GM18868 (cell line): Measurements from ENCODE around the gene TMEM39A.

ENCODE experiments used
- ATAC-seq: cut with Tn5 transposase; IDR thresholded peaks from one replicate; pipeline ENCODE4 v1.9.1; 2021; ENCODE audit warnings: mild to moderate bottlenecking, moderate library complexity; ENCODE audit not compliant: unreplicated experiment

Gene TMEM39A, protein sequence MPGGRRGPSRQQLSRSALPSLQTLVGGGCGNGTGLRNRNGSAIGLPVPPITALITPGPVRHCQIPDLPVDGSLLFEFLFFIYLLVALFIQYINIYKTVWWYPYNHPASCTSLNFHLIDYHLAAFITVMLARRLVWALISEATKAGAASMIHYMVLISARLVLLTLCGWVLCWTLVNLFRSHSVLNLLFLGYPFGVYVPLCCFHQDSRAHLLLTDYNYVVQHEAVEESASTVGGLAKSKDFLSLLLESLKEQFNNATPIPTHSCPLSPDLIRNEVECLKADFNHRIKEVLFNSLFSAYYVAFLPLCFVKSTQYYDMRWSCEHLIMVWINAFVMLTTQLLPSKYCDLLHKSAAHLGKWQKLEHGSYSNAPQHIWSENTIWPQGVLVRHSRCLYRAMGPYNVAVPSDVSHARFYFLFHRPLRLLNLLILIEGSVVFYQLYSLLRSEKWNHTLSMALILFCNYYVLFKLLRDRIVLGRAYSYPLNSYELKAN

DNA sequence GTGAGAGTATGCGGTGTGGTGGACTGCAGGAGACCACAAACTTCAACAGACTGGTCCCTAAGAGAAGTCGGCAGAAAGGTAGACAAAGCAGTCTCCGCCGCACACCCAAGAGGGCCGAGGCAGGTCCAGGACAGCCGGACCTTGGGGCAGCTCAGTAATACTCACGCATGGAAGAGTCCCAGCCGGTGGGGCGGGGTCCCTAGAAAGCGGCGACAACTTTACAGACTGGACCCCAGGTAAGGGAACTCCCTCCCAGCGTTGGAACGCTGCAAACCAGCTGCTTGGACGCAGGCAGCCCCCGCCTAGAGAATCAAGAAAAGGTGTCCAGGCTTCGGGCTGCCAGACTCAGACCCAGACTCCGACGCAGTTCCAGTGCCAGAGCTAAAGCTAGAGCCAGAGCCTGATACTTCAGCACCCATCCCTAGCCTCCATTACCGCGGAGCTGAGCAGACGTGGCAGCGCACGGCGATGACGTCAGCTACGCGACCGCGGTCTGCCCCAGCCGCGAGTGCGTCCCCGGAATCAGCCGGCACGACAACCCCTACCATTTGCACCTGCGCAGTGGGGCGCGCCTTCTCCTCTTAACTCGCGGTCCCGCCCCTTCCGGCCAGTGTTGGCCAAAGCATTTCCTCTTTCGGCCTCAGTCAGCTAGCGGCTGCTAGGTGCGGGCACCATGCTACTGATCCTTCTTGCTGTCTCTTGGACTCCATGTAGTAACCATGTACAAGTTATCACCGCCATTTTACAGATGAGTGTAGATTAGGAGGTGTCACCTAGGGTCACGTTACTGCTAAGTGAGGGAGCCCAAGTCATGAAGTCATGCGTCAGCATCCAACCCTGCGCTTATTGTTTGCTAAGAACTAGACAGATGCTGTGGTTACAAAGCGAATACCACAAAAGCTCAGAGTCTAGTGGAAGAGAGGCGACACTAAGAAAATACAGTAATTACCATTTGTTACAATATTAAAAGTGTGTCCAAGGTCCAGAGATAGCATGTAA lies at the start of gene TMEM39A:
TMEM39A (minus strand) TSS at position 445 of the 999 bp plus-strand sequence. CDS start 1,541 bp downstream, outside the sequence.
- peak; percentile 94 for ATAC-seq

DNA sequence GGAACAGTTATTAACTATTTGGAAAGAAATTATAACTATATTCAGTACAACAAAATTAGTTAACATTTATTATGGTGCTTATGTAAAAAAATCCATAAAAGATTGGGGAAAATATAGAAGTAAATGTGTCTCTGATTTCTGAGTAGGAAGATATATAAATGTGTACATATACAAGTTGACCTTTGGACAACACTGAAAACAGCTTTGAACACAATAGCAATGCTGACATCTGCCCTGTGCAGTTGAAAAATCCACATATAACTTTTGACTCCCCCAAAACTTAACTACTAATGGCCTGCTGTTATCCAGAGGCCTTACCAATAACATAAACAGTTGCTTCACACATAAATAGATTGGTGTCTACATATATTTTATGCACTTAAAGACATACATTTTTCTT lies 47.3 kb upstream of the TMEM39A start:
- ATAC-seq = no peak

DNA sequence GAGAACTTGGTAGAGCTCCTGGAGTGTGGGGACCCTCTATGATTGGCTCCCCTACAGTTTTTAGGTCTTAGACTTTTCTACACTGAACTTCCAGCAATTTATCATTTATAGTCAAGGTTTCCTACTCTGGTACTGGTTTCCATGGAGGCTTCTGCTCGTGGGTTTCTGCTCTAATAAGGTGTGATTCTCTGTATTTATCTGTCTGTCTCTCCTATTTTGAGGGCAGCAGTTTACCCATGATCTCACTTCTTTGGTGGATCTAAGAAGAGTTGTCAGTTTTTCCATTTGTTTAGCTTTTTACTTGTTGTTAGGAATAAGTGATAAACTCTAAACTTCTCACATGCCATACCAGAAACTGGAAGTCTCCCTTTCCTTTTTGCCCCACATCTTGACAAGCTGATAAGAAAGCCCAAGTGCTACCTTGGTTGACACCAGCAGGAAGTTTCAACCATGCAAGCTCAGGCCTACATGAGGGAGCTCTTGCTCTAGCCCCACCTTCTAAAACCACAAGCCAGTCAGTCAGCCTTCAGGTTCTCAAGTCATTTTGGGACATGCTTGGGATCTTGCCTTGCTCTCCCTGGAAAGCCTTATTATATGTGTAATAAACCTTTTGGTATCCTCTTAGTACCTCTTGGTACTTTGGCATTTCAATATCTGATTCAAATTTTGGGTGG lies 44.9 kb upstream of the TMEM39A start:
- peak; percentile 70 for ATAC-seq

DNA sequence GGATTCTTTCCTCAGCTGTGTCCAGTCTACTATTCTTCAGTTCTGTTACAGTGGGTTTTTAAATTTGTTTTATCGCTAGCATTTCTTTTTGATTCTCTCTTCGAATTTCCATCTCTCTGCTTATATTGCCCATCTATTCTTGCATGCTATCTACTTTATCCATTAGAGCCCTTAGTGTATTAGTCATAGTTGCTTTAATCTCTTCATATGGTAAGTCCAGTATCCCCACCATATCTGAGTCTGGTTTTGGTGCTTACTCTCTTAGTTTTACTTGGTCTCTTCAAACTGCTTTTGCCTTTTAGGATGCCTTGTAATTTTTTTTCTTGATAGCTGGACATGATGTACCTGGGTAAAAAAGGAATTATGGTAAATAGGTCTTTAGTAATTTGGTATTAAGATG lies 44.0 kb upstream of the TMEM39A start:
- no peak for ATAC-seq

DNA sequence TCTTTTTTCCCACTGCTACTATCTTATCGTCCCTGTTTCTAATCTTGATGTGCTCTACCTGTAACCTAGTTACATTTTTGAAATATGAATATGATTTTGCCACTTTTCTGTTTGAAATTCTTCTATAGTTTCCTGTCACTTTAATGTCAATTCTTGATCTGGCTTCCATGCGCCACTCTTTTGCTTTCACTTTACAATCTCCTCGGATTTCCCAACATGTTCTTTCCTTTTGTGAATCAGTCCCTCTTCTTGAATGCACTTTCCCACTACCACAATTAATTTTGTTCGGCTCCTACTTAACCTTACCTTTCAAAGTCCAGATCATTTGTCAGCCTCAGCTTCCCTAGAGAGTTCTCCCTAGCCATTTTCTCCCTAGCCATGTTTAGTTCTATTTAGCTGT lies 43.2 kb upstream of the TMEM39A start:
- no peak for ATAC-seq

DNA sequence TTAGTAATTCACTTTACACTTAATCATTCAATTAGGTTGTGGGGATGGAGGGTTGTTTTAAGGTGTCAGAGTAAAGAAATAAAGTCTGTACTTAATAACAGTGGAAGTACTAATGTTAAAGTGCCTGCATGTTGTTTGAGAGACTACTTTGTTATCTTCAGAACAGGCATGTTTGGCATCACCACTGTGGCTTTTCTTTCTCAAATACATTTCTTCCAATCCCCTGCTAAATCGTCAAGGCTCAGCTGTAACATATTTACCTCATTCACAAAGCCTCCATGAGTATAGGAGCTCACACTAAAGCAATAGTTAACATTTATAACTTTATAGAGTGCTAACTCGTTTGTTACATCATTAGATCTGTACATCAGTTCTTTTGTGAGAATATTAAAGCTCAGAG lies 37.5 kb upstream of the TMEM39A start:
- no peak for ATAC-seq

DNA sequence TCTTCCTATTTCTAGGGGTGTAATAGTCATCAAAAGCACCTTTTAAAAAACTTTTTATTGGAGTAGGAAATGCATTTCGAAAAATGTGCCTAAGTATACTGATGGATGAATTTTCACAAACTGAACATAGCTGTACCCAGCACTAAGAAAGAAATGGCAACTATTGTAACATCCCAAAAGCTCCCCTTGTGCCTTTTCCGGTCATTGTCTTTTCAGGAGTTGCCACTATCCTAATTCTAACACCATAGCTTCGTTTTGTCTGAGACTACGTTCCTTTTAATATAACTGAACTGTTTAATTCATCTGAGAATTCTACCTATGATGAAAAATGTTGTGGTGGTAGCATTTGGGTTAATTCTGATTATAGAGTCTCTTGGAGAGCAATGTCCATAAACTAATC lies 36.9 kb upstream of the TMEM39A start:
- no peak for ATAC-seq

DNA sequence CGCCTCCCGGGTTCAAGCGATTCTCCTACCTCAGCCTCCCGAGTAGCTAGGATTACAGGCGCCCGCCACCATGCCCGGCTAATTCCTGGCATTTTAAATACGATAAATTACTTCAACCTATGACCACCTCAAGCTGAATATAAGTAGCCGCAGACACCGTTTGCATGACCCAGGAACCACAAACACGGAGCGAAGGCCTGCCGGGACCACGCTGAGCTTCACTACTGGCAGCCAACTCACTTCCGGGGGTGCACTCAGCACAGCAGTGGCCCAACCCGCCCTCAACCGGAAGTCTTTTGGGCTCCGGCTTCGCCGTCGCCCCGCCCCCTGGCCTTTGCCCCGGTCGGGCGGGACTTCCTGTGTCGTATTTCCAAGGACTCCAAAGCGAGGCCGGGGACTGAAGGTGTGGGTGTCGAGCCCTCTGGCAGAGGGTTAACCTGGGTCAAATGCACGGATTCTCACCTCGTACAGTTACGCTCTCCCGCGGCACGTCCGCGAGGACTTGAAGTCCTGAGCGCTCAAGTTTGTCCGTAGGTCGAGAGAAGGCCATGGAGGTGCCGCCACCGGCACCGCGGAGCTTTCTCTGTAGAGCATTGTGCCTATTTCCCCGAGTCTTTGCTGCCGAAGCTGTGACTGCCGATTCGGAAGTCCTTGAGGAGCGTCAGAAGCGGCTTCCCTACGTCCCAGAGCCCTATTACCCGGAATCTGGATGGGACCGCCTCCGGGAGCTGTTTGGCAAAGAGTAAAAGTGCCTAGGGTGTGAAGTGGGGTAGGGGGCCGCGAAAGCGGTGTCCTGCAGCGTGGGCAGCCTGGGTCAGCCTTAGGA lies 35.0 kb upstream of the TMEM39A start, which contains the start of gene TIMMDC1:
TIMMDC1 (plus strand) TSS at position 362 of the 826 bp plus-strand sequence; CDS start at position 549, 187 bp downstream.
- ATAC-seq = peak; percentile 98

DNA sequence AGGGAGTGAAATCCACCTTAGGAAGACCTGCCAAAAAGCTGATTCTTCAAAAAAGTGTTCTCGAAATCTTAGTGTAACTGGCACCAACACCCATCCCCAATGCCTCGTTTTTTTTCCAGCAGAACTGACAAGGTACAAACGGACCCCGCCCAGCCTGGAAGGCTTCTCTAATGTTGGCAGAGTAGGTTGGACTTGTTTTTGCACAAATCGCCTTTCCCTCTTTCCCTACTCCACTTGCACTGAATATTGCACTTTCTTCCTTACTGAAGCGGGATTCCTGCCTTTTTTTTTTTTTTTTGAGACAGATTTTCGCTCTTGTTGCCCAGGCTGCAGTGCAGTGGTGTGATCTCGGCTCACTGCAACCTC lies 34.4 kb upstream of the TMEM39A start:
- no peak for ATAC-seq

DNA sequence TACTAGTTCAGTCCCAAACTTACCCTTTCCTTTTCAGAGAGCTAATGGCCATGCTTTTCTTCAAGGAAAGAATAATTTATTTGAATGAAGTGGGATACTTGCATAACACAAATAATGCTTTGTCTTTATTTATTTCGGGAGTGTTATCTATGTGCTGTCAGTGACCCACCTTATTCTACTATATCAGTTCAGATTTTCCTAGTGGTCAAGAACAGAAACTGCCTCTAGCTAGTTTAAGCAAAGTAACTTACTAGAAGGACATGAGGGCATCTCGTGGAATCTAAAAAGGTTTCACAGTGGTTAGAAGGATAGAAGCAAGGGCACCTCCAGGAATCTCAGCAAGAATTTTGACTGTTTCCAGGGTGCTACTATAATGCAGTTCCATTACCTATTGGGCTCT lies 31.2 kb upstream of the TMEM39A start:
- ATAC-seq = no peak

DNA sequence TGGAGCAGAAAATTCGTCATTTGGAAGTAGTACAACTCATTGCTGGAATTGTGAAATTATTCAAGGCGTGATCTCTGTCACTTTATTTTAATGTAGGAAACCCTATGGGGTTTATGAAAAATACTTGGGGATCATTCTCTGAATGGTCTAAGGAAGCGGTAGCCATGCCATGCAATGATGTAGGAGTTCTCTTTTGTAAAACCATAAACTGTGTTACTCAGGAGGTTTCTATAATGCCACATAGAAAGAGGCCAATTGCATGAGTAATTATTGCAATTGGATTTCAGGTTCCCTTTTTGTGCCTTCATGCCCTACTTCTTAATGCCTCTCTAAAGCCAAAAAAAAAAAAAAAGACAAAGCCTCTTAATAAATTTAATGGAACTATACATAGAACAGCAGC lies 29.4 kb upstream of the TMEM39A start:
- ATAC-seq = no peak

DNA sequence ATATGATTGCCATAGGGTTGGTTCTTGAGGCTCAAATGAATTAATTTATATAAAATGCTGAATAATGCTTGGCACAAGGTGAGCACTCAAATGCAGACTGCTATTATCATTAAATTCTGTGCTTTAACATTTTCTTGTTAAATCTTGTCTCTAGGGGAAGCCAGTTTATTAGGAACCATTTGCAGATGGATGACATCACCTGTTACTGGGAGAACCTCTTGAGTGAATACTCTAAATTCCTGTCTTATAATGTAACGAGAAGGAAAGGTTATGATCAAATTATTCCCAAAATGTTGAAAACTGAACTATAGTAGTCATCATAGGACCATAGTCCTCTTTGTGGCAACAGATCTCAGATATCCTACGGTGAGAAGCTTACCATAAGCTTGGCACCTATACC lies 28.7 kb upstream of the TMEM39A start:
- ATAC-seq = no peak

DNA sequence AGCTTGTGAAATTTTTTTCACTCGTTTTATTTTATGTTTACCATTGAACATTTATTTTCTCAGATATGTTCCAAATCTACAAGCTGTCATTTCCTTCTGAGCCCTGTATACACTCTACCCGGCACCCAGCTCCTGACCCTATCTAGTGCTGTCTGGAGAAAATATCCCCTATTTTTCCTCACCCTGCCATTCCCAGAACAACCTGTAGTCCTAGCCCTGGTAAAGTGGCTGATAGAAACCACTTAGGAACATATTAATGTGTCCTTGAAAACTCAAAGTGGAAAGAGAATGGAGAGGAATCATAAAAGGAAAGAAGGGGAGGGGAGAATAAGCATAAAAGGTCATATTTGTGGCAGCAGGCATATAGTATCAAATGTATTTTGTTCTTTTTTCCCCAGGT lies 26.7 kb upstream of the TMEM39A start:
- no peak for ATAC-seq

DNA sequence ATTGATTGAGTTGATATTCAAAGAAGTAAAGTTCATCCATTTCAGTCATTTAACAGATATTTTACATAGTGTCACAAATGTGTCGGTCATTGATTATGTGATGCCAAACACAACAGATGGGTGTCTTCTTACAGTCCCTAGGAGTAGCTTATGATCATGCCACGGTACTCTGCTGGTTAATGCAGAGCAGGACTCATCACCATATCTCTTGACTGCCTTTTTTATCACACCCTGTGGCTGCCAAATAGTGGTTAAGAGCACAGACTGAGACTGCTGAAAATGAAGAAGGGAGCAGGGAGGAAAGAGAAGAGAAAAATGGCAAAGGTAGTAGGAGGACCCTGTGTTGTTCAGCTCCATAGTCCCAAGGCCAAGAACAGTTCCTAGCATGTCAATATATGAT lies 22.1 kb upstream of the TMEM39A start:
- no peak for ATAC-seq

DNA sequence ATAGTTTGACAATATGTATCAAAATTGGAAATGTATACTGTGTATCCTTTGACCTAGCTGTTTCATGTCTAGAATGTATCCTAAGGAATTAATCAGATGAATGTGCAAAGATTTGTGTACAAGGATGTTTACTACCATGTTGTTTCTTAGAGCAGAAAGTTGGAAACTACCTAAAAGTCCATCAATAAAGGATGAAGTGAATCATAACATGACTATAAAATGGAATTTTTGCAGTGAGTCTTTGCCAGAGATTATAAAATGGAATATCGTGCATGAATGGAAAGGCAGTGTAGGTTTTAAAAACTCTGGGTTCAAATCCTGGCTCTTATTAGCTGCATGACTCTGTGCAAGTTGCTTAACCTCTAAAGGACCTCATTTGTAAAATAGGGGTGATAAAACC lies 19.7 kb upstream of the TMEM39A start:
- no peak for ATAC-seq

DNA sequence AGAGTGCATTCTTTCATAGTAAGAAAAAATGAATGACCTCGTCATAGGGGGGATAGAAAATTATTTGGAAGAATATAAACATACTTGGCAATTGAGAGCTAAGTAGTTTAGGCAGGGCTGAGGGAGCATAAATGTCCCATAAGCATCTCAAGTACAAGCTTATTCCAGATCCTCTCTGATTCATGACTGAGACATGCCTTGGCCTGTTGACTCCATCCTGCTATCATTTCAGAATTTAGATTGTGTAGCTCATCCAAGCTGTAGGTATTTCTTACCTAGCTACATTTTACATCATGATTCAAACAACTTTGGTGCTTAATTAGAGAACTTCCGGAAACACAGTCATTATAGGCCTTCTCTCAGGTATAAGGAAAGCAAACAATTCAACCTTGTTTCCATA lies 17.7 kb upstream of the TMEM39A start:
- no peak for ATAC-seq

DNA sequence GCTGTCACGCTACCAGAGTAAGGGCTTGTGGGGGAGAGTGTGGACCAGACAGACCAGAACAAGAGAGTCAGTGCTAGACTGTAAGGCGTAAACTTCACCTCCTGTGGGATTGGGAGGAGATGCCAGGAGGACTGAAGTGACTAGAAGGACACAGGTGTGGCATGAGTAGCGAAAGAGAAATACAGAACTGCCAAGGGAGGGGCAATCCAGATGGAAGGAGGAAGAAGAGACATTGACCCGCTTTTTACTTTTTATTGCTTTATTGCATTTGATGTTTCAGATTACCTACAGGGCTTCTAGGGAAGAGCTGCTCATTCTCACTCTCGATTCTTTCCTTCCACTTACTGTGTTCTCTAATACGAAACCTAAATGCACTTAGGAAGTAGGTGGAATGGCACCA lies 7.5 kb upstream of the TMEM39A start:
- no peak for ATAC-seq

DNA sequence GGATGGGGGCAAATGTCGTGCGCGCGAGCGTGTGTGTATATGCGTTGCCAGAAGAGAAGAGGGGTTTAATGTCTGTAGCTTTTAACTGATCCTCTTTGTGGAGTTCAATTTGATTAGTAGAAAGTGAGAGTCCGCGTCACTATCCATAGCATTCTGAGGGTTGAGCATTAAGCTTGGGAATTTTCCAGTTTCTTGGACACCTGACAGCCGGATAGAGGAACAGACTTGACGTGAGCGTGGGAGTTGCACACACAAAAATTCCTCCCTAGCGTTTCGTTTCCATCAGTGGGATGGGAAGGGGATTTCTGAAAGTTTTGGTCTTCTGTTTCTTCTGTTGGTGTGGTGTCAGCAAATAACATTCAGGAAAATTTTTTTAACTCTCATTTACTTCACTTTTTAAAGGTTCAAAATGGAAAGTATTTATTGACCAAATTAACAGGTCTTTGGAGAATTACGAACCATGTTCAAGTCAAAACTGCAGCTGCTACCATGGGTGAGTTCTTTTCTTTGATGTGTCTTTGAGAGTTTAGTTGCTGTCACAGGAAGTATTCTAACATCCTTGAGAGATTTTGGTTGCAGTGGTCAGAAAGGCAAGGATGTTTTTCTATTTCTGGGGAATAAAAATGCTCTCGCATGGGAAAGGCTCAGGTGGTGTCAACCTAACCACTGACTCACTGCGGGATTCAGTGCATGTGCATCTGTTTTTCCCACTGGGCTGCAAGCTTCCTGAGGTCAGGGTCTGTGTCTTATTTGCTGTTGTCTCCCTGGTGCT lies 6.2 kb upstream of the TMEM39A start:
- ATAC-seq = no peak

DNA sequence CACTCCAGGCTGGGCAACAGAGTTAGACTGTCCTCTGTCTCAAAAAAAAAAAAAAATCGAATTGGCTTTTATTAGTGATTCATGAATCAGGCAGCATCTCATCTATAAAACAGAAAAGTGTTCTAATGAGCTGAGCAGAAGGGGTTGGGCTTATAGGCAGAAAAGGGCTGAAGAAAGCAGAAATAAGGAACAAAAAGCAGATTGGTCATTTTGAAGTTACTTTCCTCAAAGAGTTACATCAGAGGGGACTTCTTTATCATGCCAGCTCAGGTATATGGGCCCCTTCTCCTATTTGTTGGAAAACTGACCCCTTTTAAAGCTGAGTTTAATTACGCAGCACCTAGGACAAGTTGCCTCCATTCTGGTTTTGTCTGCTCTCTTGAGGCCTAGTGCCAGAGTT lies 4.6 kb upstream of the TMEM39A start:
- no peak for ATAC-seq
